NCI-H1417 (cell line): ENCODE data around the gene CBX4.

Experiments used
- DNase-seq, 3 experiments: peaks; one replicate each; lab custom pipeline; 2025; lab: John Stamatoyannopoulos, UW

The CBX4 gene

GRCh38 chr17:79786930-79787643 lies 52.2 kb downstream of the CBX4 start:
- DNase-seq = peak in 1 of 3 experiments; percentile 7

GRCh38 chr17:79785900-79786810 lies 53.1 kb downstream of the CBX4 start:
- DNase-seq = no peak

DNA sequence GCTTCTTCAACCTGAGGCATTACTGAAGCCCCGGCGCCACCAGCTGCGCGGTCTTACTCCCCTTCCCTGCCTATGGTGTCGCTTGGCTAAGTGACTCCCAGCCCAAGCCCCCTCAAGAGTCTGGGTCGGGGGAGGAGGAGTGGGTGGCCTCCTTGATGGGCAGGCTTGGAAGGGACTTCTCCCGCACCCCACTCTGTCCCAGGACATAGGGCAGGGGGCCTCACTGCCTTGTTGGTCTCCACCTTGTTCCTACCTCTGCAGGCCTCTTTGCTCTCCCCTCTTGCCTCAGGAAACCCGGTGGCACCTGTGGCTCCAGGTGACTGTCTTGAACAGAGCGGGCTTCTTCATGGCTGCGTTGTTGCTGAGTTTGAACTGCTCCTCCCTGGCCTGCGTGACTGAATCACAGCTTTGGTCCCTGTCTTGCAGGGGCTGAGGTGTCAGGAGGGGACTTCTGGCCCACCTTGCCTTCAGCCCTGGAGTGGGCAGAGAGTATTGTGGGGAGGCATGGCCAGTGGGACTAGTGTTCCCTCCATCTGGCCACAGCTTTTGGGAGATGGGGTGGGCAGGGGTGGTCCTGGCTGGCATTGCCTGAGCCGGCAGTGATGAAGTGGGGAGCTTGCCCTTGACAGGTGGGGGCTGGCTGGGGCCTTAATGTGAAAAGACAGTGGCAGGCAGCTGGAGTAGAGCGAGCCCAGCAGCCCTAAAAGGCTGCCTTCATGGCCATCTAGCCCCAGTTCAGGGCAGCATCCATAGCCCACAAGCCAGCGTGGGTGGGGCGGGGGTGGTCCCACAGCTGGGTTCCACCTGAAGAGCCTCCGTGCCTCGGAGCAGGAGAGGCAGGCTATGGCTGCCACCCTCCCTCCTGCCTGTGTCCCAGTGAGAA lies 54.0 kb downstream of the CBX4 start:
- no peak for DNase-seq

DNA sequence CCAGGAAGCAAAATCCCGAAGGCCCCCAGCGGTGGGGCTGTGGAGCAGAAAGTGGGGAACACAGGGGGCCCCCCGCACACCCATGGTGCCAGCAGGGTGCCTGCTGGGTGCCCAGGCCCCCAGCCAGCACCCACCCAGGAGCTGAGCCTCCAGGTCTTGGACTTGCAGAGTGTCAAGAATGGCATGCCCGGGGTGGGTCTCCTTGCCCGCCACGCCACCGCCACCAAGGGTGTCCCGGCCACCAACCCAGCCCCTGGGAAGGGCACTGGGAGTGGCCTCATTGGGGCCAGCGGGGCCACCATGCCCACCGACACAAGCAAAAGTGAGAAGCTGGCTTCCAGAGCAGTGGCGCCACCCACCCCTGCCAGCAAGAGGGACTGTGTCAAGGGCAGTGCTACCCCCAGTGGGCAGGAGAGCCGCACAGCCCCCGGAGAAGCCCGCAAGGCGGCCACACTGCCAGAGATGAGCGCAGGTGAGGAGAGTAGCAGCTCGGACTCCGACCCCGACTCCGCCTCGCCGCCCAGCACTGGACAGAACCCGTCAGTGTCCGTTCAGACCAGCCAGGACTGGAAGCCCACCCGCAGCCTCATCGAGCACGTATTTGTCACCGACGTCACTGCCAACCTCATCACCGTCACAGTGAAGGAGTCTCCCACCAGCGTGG lies 54.8 kb downstream of the CBX4 start:
- no peak for DNase-seq

GRCh38 chr17:79783891-79784290 lies 55.3 kb downstream of the CBX4 start:
- DNase-seq = no peak
